Cardiac muscle cell (in vitro differentiated cells and primary cell): Measurements from ENCODE around the gene IST1. TPM values are rescaled to one million over a fixed set of nuclear protein-coding genes. Genes with fewer than 3 reads are reported as not detected.
"Not testable (repeated sequence)": the region's sequence is repeated elsewhere in the genome, so short reads cannot be mapped to it uniquely, and the experiment has no call there.

Experiments
- DNase-seq, 2 donors: peaks; one replicate each; pipeline versions ENCODE4 v3.0.0 to v3.0.0-alpha.2; 2010 to 2017; ENCODE audit warnings: low read depth in 1 of 2, low spot score in 1 of 2
- H3K27ac ChIP-seq: fragments of 200-600 bp; sonication (generic); 2 replicates; pipeline ENCODE4 v1.5.1; 2016
- H3K27me3 ChIP-seq: fragments of 200-600 bp; sonication (generic); 2 replicates; pipeline ENCODE4 v1.6.0; 2016; ENCODE audit warnings: control low read depth
- H3K36me3 ChIP-seq: fragments of 200-600 bp; sonication (generic); 2 replicates; pipeline ENCODE4 v1.5.1; 2016; ENCODE audit warnings: control low read depth
- H3K4me1 ChIP-seq: fragments of 200-600 bp; sonication (generic); 2 replicates; pipeline ENCODE4 v1.8.1; 2017; ENCODE audit warnings: low read depth, mild to moderate bottlenecking, mixed run types
- H3K4me3 ChIP-seq: fragments of 200-600 bp; sonication (generic); 2 replicates; pipeline ENCODE4 v1.5.1; 2016; ENCODE audit warnings: mild to moderate bottlenecking
- H3K9me3 ChIP-seq: fragments of 200-600 bp; sonication (generic); 2 replicates; pipeline ENCODE4 v1.5.1; 2017; ENCODE audit warnings: low read depth, mild to moderate bottlenecking, control low read depth
- polyA plus RNA-seq: library from polyadenylated mRNA; unstranded; fragments of >200 nt; fragmentation: Nextera tagmentation; extraction: Ambion mirVana; gene quantifications from 2 replicates; pipeline ENCODE4 v1.2.1, GENCODE V29; 2016
- total RNA-seq: library from RNA; depleted of rRNA; stranded (reverse); fragments of >200 nt; gene quantifications from 2 replicates; pipeline ENCODE4 v1.2.3, GENCODE V29; 2016
- TF ChIP-seq, protein P1 (sequence below): IDR thresholded peaks from 2 replicates; pipeline ENCODE4 v1.5.1; 2012; ENCODE audit warnings: low read depth, mild to moderate bottlenecking, low read length

The IST1 gene
- total and polyA plus RNA-seq, 2 experiments from 2014 or later = 164 to 248 TPM

DNA sequence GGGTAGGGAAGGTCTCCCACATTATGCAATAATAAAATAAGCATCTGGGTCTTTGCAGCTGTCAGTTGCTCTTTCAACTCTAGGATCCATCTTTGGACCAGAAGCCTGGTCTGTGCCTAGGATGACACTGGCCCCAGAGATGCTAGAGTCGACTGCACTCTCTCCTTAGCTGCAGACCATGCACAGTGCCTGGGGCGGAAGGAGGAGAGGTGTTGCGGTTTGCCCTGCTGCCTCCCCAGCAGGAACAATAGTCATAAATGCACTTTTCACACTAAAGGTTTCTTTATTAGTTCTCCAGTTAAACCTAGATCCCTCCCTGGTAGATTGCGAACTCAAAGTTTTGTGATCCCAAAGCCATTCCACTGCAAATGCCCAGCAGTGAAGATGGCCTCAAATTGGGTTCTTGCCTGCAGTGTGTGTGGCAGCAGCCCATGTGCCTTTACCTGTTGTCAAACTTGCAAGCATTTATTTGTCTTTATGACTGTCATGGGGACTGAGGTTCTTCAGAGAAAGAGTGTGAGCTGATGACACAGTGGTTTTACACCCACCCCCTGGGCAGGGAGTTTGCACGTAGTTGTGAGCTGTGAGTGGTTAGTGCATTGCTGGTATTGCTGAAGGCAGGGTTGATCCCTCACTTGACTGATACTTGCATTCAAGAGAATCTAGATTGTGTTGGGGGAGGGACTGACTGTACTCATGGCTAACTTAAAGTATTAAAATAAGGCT lies 39.2 kb upstream of the IST1 start:
- H3K27me3 ChIP-seq = no peaks in the 10 kb centered on the region
- no peaks in the 10 kb centered on the region for H3K4me1 ChIP-seq
- no peak overlapping the region for H3K27ac ChIP-seq
- H3K4me3 ChIP-seq = no peak overlapping the region
- TF ChIP-seq, protein P1, sequence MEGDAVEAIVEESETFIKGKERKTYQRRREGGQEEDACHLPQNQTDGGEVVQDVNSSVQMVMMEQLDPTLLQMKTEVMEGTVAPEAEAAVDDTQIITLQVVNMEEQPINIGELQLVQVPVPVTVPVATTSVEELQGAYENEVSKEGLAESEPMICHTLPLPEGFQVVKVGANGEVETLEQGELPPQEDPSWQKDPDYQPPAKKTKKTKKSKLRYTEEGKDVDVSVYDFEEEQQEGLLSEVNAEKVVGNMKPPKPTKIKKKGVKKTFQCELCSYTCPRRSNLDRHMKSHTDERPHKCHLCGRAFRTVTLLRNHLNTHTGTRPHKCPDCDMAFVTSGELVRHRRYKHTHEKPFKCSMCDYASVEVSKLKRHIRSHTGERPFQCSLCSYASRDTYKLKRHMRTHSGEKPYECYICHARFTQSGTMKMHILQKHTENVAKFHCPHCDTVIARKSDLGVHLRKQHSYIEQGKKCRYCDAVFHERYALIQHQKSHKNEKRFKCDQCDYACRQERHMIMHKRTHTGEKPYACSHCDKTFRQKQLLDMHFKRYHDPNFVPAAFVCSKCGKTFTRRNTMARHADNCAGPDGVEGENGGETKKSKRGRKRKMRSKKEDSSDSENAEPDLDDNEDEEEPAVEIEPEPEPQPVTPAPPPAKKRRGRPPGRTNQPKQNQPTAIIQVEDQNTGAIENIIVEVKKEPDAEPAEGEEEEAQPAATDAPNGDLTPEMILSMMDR = no peak
- DNase-seq = no peak
- peaks cover 12% of the 10 kb centered on the region for H3K36me3 ChIP-seq
- no peaks in the 10 kb centered on the region for H3K9me3 ChIP-seq

DNA sequence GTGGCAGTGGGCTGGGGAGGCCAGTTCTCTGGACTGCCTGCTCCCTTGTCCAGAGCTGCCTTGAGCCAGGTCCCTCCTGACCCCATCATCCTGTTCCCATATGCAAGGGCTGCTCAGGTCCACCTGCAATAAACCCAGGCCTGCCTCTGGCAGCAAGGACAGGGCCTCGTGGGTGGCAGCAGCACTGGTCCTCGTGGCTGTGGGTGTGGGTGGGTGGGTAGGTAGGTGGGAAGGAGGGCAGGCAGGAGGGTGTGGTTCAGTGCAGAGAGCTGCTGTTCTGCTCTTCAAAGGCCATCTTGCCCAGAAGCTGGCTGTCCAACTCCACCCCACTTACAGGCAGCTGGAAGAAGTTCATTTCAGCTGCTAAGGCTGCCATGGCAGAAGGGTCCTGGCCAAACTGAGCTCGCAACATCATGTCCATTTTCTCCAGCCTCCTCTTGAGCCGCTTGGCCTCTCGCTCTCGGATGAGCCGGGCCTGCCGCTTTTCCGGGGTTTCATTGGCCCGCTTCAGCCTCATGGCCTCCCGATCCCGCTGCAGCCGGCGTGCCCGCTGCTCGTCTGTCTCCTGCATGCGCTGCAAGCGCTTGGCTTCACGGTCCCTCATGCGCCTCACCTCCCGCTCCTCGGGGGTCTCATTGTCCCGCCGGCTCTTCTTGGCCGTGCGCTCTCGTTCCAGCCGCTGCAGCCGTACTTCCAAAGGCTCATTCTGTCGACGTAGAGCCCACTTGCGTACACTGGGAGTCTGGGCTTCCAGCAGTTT lies 35.4 kb upstream of the IST1 start:
- DNase-seq = no peak
- H3K27ac ChIP-seq = no peak overlapping the region
- H3K36me3 ChIP-seq = peaks cover 36% of the 10 kb centered on the region
- no peaks in the 10 kb centered on the region for H3K27me3 ChIP-seq
- no peaks in the 10 kb centered on the region for H3K4me1 ChIP-seq
- TF ChIP-seq, protein P1 = no peak
- H3K4me3 ChIP-seq = no peak overlapping the region
- no peaks in the 10 kb centered on the region for H3K9me3 ChIP-seq

DNA sequence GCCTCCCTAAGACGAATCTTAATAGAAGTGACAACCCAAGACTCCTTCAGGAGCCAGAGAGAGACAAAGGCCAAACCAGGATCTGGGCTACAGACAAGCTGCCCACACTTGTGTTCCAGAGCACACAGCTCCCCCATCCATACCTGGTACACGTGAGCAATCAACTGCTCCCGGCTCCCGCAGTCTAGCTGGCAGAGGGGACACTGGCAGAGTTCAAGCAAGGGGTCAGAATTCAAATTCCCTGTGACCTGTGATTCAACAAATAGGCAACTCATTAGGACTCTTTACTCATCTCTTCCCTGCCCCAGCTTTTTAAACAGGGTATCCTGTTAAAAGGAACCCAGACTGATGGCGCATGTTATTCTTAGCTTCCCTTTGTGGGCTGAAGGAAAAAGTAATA lies 31.3 kb upstream of the IST1 start:
- Histone ChIP-seq H3K27ac (no peak overlapping the region), H3K4me3 (no peak overlapping the region), H3K9me3 (no peaks in the 10 kb centered on the region), H3K4me1 (no peaks in the 10 kb centered on the region), H3K27me3 (no peaks in the 10 kb centered on the region), H3K36me3 (peaks cover 51% of the 10 kb centered on the region)
- TF ChIP-seq, protein P1 = no peak
- DNase-seq = no peak

DNA sequence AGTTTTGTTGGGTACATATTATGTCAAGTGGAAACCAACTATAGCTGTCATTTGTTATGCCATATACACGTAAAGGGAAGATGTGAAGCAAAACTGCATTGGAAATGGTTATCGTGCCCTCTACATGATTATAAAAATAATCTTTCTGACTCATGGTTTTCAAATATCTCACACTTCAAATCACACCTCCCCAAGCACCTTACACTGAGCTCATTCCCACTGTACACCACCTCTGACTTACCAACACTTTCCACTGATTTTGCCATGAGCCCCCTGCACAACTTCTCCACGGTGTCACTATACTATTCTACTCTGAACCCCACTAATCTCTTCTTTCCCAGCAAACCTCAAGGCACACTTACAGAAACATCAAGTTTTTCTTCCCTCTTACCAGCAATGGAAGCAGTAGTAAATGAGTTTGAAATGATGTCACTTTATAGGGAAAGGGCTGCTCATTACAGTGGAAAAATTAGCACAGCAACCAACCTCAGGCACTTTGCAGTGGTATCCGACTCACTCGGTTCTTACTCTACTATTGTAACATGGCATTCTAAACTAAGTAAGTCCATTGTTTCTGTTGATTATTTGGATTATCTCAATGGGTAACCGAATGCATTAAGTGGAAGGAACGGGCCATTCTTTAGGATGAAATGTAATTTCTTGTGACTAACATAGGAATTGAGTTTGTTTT lies 30.0 kb upstream of the IST1 start:
- TF ChIP-seq, protein P1 = no peak
- Histone ChIP-seq H3K27me3 (no peaks in the 10 kb centered on the region), H3K4me3 (no peak overlapping the region), H3K36me3 (peaks cover 45% of the 10 kb centered on the region), H3K4me1 (no peaks in the 10 kb centered on the region), H3K9me3 (no peaks in the 10 kb centered on the region), H3K27ac (no peak overlapping the region)
- no peak for DNase-seq

DNA sequence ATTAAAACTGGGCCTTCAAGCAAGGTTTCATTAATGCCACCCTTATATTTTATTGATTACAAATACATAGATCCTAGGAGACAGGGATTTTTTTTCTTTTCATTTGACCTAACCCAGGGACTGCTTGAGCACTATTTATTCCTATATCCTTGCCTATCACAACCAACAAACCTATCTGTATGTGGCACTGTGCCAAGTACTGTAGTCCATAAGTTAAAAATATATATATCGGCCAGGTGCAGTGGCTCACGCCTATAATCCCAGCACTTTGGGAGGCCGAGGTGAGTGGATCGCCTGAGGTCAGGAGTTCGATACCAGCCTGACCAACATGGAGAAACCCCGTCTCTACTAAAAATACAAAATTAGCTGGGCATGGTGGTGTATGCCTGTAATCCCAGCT lies 28.2 kb upstream of the IST1 start:
- DNase-seq, H3K4me3 ChIP-seq, H3K9me3 ChIP-seq, H3K27ac ChIP-seq, H3K27me3 ChIP-seq, H3K4me1 ChIP-seq: not testable (repeated sequence)
- H3K36me3 ChIP-seq = peaks cover 43% of the 10 kb centered on the region
